Stimulated activated CD8-positive, alpha-beta memory T cell treated with anti-CD3 and anti-CD28 coated beads, Interleukin-4, amount 100 ng/mL, for 4 hours (primary cell): ENCODE results near the gene HLA-C.
"Not testable (repeated sequence)": the region's sequence is repeated elsewhere in the genome, so short reads cannot be mapped to it uniquely, and the experiment has no call there.

Experiments used
- DNase-seq, 2 donors: peaks; one replicate each; pipeline ENCODE4 v3.0.0-alpha.2; 2020; ENCODE audit warnings: low read depth in 2 of 2, low spot score in 1 of 2

The HLA-C gene

DNA sequence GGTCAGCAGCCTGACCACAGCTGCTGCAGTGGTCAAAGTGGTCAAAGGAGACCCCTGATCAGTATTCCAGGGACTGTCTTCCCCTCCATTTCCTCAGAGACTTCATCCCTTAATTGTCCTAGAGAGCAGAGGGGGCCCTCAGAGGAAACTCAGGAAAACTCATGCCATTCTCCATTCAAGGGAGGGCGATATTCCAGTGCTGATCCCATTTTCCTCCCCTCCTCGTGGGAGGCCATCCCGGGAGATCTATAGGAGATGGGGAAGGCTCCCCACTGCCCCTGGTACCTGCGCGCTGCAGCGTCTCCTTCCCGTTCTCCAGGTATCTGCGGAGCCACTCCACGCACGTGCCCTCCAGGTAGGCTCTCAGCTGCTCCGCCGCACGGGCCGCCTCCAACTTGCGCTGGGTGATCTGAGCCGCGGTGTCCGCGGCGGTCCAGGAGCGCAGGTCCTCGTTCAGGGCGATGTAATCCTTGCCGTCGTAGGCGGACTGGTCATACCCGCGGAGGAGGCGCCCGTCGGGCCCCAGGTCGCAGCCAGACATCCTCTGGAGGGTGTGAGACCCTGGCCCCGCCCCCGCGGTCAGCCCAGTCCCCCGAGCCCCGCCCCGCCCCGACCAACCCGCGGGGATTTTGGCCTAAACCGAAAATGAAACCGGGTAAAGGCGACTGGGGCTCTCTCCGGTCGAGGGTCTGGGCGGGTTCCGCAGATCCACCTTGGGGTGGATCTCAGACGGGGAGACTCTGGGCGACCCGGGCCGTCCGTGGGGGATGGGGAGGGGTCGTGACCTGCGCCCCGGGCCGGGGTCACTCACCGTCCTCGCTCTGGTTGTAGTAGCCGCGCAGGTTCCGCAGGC is 878 bp downstream of the HLA-C start:
- peak; percentile 36 to 39 for DNase-seq

DNA sequence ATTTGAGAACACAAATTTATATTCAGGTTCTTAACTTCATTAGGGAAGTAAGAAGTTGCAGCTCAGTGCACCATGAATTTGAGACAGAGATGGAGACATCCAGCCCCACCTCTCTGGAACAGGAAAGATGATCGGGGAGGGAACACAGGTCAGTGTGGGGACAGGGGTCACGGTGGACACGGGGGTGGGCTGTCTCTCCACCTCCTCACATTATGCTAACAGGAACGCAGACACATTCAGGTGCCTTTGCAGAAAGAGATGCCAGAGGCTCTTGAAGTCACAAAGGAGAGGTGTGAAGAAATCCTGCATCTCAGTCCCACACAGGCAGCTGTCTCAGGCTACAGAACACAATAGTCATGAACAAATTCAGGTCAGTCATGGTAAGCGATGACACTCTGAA is 3.1 kb downstream of the HLA-C start:
- DNase-seq: no peak

DNA sequence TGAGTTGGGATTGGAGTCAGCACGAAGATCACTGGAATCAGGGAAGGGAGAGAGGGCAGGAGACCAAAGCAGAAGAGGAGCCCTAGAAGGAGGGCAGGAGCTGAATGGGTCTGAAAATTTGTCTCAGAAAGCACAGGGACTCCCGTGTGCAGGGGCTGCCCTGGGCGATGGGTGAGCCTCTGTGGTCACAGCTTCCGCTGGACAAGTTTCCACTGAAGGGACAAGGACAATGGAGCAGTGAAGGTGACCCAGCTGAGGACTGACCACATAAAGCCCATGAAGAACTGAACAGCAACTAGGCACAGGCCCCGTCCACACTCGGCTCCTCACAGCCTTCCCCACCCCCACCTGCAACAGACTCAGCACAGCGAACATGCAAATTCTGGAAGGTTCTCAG is 3.5 kb downstream of the HLA-C start:
- no peak for DNase-seq

DNA sequence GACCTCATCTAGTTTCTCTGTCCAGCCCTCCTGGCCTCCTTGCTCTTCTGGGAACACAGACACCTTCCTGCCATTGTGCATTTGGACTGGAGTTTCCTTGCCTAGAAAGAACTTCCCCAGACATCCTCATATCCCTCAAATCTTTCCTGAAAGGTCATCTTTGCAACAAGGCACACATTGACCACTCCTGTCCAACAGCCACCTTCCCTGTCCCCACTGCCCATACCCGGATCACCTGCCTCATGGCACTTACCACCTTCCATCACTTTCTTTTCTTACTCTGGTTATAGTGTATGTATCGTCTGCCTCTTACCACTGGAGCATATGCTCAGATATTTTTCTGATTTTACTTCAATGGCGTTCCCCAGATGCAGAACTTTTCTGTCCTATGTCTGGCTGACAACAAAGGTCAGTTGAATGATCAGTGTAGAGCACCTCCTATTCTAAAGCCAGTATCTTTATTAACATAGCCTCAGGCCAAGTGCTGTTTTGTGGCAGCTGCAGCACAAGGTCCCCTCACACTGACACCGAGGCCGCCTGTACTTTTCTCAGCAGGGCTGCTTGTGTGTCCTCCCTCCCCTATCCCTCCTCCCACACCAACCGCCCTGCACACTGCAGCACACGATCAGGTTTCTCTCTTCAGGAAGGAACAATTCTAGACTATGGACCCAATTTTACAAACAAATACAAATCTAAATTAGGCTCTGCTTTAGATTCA is 4.1 kb downstream of the HLA-C start:
- no peak for DNase-seq

DNA sequence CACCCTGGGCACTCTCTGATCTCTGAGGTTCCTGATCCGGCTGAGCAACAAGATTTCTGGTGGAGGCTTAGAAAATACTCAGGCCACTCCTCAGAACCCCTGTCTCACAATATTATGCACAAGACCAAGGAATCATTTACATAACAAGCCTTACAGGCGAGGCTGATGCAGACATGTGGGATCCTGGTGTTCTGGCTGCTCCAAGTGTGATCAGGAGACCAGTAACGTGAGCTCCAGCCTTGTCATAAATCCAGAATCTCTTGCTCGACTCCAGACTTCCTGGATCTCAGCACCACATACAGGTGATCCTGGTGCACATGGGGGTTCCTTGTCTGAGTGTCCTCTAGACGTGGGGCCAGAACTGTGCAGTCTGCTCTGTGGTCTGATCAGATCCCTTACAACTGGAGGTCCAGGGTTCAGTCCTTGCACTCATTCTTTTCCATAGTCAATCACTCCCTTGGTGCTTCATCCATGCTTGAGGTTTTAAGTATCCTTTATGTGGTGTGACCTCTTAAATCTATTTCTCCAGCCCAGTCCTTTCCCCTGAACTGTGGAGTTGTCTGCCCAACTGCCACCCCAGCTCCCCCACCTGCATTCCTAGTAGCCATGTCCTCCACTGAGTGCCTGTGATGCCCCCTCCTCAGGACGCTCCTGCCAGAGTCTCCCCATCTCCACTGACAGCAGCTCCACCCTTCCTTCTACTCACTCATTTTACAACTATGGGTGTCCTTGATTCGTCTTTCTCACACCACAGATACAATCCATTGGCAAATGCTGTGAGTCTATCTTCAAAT is 5.1 kb downstream of the HLA-C start:
- DNase-seq: no peak

- DNase-seq: no peak
Measured at GRCh38 chr6:31265926-31266325, 6.0 kb downstream of the HLA-C start.

DNA sequence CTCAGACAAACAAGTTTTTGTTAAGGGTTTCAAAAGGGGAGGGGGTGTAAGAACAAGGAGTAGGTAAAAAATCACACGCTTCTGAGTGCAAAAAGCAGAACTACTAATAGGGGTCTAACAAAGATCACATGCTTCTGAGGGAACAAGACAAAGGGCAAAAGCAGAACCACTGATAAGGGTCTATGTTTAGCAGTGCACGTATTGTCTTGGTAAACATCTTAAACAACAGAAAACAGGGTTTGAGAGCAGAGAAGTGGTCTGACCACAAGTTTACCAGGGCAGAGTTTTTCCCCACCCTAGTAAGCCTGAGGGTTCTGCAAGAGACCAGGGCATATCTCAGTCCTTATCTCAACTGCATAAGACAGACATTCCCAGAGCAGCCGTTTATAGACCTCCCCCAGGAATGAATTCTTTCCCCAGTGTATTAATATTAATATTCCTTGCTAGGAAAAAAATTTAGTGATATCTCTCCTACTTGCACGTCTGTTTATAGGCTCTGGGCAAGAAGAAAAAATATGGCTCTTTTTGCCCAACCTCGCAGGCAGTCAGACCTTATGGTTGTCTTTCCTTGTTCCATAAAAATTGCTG is 8.5 kb downstream of the HLA-C start:
- DNase-seq: not testable (repeated sequence)

- DNase-seq: not testable (repeated sequence)
Measured at GRCh38 chr6:31259995-31260394, 11.9 kb downstream of the HLA-C start.

- no peak for DNase-seq
Measured at GRCh38 chr6:31252625-31253024, 19.3 kb downstream of the HLA-C start.

- DNase-seq: no peak
Measured at GRCh38 chr6:31251261-31251660, 20.6 kb downstream of the HLA-C start.

GRCh38 chr6:31249184-31249583 is 22.7 kb downstream of the HLA-C start:
- no peak for DNase-seq

DNA sequence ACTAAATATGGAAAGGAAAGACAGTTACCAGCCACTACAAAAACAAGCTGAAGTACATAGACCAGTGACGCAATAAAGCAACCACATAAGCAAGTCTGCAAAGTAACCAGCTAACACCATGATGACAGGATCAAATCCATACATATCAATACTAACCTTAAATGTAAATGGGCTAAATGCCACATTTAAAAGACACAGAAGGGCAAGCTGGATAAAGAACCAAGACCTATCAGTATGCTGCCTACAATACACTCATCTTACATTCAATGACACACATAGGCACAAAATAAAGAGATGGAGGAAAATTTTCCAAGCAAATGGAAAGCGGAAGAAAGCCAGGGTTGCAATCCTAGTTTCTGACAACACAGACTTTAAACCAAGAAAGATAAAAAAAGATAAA is 24.1 kb downstream of the HLA-C start:
- DNase-seq: no peak

GRCh38 chr6:31246051-31246521 is 25.8 kb downstream of the HLA-C start:
- no peak for DNase-seq

DNA sequence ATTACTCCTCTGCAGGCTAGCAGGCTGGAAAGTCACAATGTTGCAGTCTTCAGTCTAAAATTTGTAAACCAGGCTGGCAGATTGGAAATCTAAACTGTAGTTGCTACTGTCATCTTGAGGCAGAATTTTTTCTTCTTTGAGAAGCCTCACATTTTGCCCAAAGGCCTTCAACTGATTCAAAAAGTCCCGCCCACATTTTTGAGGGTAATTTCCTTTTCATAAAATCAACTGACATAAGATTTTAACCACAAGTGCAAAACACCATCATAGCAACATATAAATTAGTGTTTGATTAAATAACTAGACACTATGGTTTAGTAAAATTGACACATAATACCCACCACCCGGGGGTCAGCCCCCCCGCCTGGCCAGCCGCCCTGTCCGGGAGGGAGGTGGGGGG is 28.4 kb downstream of the HLA-C start:
- DNase-seq: no peak

DNA sequence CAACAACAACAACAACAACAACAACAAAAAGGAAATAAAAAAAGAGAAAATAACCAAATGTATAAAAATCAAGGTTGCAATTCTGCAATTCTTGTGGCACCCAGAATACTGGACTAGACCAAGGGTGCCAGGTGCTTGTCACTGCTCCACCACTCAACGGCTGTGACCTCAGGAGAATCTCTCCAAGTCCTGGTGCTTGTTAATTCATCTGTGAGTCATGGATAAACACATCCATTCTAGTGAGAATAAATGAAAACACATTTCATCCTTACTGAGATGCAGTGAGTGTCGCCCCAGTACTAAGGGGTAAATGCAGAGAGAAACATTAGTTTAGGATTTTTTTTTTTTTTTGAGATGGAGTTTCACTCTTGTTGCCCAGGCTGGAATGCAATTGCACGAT is 32.0 kb downstream of the HLA-C start:
- DNase-seq: no peak

- DNase-seq: not testable (repeated sequence)
Measured at GRCh38 chr6:31234101-31234500, 37.8 kb downstream of the HLA-C start.

DNA sequence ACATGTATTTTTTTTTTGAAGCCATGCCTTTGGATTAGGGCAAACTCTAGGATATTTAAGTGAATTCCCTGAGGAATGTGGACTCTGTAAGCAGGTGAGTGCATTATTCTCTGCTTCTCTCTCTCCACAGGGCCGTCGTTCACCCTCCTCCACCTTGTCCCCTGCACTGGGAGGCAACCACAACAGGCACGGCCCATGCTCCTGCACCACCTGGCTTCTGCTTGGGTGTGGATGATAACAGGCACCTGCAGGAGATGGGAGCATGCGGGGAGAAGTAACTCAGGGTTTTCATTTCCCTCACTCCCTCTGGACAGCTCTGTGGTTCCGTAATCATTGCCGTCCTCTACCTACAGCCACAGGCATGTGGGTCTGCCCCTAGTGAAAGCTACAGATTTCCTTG is 43.4 kb downstream of the HLA-C start:
- DNase-seq: no peak

GRCh38 chr6:31227143-31227542 is 44.7 kb downstream of the HLA-C start:
- no peak for DNase-seq

DNA sequence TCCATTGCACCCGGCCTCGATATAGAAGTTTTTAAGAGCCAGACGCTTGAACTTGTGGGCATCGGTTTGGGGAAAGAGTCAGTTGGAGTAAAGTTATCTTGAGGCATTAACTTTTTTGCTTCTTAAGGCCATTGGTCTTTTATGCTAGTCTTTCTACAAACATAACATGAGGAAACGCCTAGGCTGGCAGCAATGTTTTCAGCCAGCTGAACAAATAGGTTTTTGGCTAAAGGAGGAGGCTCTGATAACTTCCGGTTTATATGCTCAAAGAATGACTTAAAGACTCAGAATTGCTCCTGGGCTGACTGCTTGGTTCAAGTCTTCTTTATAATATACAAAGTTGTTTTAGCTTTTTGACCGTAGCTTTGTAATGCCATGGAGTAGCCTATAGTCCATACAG is 46.2 kb downstream of the HLA-C start:
- DNase-seq: no peak

GRCh38 chr6:31222496-31222895 is 49.4 kb downstream of the HLA-C start:
- DNase-seq: no peak
